ENCODE measurements around the gene LCN1. TPM values are rescaled to one million over a fixed set of nuclear protein-coding genes. Genes with fewer than 3 reads are reported as not detected.

LCN1 gene
- total and polyA plus RNA-seq, 2 donors (not counting 3 experiments of a cell fraction or from before 2014, with no cell fraction given): not detected

GRCh38 chr9:135506327-135507103 lies 14.7 kb upstream of the LCN1 start:
- CTCF ChIA-PET: interaction anchor here (2.5 kb wide), 1 partner anchor 26 kb away, joined by 11 read pairs; no protein-coding TSS in a partner anchor
- dilution Hi-C loops (cut with MboI; ENCODE audit: extremely low pct_ligation_motif_present, low sequenced_read_pairs): no loop called here
- POLR2A ChIA-PET: no interaction called here

More at GRCh38 chr9:135506327-135507103, 14.7 kb upstream of the LCN1 start:
- H3K4me3 ChIP-seq (replicated peaks in 1 of 3; ENCODE audit: insufficient read depth in 1 of 3, low read depth in 1 of 3, low read length in 3 of 3): no peak overlapping the region
- no peaks in the 10 kb centered on the region for H3K9me3 ChIP-seq (replicated peaks; ENCODE audit: control insufficient read depth, insufficient read depth, low read length)
- H4K20me1 ChIP-seq (replicated peaks; ENCODE audit: control insufficient read depth, extremely low read depth, insufficient read depth, low read length): no peaks in the 10 kb centered on the region
- FAIRE-seq (no peak), DNase-seq (ENCODE audit: low read depth, low spot score) (no peak)
- no TSS peak for BruUV-seq (replicated peaks)
- no peaks in the 10 kb centered on the region for H3K27me3 ChIP-seq (ENCODE audit: control insufficient read depth in 2 of 2, insufficient read depth in 2 of 2, low read length in 2 of 2)
- intact Hi-C loops (cut with micrococcal nuclease): no loop called here
- peaks cover 2 to 28% of the 10 kb centered on the region in 2 experiments for H3K36me3 ChIP-seq (ENCODE audit: control insufficient read depth in 2 of 2, extremely low read depth in 1 of 2, insufficient read depth in 2 of 2, low read length in 2 of 2)
- H3K79me2 ChIP-seq (ENCODE audit: control insufficient read depth, insufficient read depth, low read length): peaks cover 13% of the 10 kb centered on the region
- no peak overlapping the region for H3K9ac ChIP-seq (replicated peaks; ENCODE audit: extremely low read depth, insufficient read depth, low read length)
- no peak overlapping the region for H2AFZ ChIP-seq (ENCODE audit: low read depth, low read length)
- H3K27ac ChIP-seq (ENCODE audit: insufficient read depth, low read depth, low read length): no peak overlapping the region
- no peak overlapping the region for H3K4me2 ChIP-seq (ENCODE audit: insufficient read depth, low read length)
- peaks cover 10% of the 10 kb centered on the region for H3K4me1 ChIP-seq (ENCODE audit: control insufficient read depth, extremely low read depth, insufficient read depth, low read length)
- H3K9me1 ChIP-seq (replicated peaks; ENCODE audit: control insufficient read depth, extremely low read depth, insufficient read depth, low read length): no peaks in the 10 kb centered on the region
- TF ChIP-seq CTCF (IDR thresholded peaks at IDR 0.05; ENCODE audit: extremely low read depth in 1 of 2, insufficient read depth in 1 of 2, low read depth in 1 of 2, low read length in 2 of 2) (no peak), GATA2 (IDR thresholded peaks at IDR 0.05; ENCODE audit: insufficient read depth, insufficient read length, low read depth, low read length) (no peak), MYC (IDR thresholded peaks at IDR 0.05; ENCODE audit: low read depth, low read length) (no peak), POLR2A (IDR thresholded peaks at IDR 0.05; ENCODE audit: low read depth, low read length) (no peak), JUN (IDR thresholded peaks at IDR 0.05; ENCODE audit: borderline replicate concordance, insufficient read depth, insufficient read length, low read depth) (no peak), POLR2AphosphoS5 (IDR thresholded peaks at IDR 0.05; ENCODE audit: insufficient read depth, low read depth, low read length) (no peak), EZH2 (IDR thresholded peaks at IDR 0.05; ENCODE audit: borderline replicate concordance, low read depth, low read length, severe bottlenecking) (no peak), FOS (IDR thresholded peaks at IDR 0.05; ENCODE audit: borderline replicate concordance, insufficient read depth, low read length) (no peak)
- TF ChIP-seq, protein P1, sequence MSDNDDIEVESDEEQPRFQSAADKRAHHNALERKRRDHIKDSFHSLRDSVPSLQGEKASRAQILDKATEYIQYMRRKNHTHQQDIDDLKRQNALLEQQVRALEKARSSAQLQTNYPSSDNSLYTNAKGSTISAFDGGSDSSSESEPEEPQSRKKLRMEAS (IDR thresholded peaks at IDR 0.05; ENCODE audit: insufficient read depth, insufficient read length): no peak
